ENCODE results near the gene RFPL1. TPM values are rescaled to one million over a fixed set of nuclear protein-coding genes. Genes with fewer than 3 reads are reported as not detected.

RFPL1 gene
- total RNA-seq, 6 experiments from 2014 or later: not detected

GRCh38 chr22:29464581-29464980, 26.2 kb downstream of the RFPL1 start:
- Mint-ChIP-seq H3K36me3 (ENCODE audit: low read depth) (no peaks in the 10 kb centered on the region), H3K4me3 (no peak overlapping the region), H3K9me3 (no peaks in the 10 kb centered on the region), H3K27me3 (ENCODE audit: insufficient read depth) (peaks cover 13% of the 10 kb centered on the region), H3K4me1 (ENCODE audit: low read depth) (no peaks in the 10 kb centered on the region), H3K27ac (no peak overlapping the region)
- TF ChIP-seq CTCF (IDR thresholded peaks at IDR 0.05): no peak
- no peak for DNase-seq

- Mint-ChIP-seq H3K9me3 (no peaks in the 10 kb centered on the region), H3K36me3 (ENCODE audit: low read depth) (no peaks in the 10 kb centered on the region), H3K27ac (no peak overlapping the region), H3K27me3 (ENCODE audit: insufficient read depth) (peaks cover 35% of the 10 kb centered on the region), H3K4me1 (ENCODE audit: low read depth) (no peaks in the 10 kb centered on the region), H3K4me3 (no peak overlapping the region)
- TF ChIP-seq CTCF (IDR thresholded peaks at IDR 0.05): no peak
- no peak for DNase-seq
Measured at GRCh38 chr22:29469755-29470154, 31.4 kb downstream of the RFPL1 start.

- no peaks in the 10 kb centered on the region for H3K4me1 Mint-ChIP-seq (ENCODE audit: low read depth)
- H3K27ac Mint-ChIP-seq: no peak overlapping the region
- peaks cover 35% of the 10 kb centered on the region for H3K27me3 Mint-ChIP-seq (ENCODE audit: insufficient read depth)
- no peak overlapping the region for H3K4me3 Mint-ChIP-seq
- TF ChIP-seq CTCF (IDR thresholded peaks at IDR 0.05): peak; percentile 82
- DNase-seq: no peak
- no peaks in the 10 kb centered on the region for H3K36me3 Mint-ChIP-seq (ENCODE audit: low read depth)
- H3K9me3 Mint-ChIP-seq: no peaks in the 10 kb centered on the region
Measured at GRCh38 chr22:29470159-29470855, 31.9 kb downstream of the RFPL1 start.

- H3K27ac Mint-ChIP-seq: no peak overlapping the region
- H3K9me3 Mint-ChIP-seq: no peaks in the 10 kb centered on the region
- H3K27me3 Mint-ChIP-seq (ENCODE audit: insufficient read depth): peaks cover 39% of the 10 kb centered on the region
- DNase-seq: no peak
- TF ChIP-seq CTCF (IDR thresholded peaks at IDR 0.05): no peak
- H3K36me3 Mint-ChIP-seq (ENCODE audit: low read depth): no peaks in the 10 kb centered on the region
- no peaks in the 10 kb centered on the region for H3K4me1 Mint-ChIP-seq (ENCODE audit: low read depth)
- H3K4me3 Mint-ChIP-seq: no peak overlapping the region
Measured at GRCh38 chr22:29473001-29473400, 34.6 kb downstream of the RFPL1 start.

- H3K4me3 Mint-ChIP-seq: no peak overlapping the region
- no peaks in the 10 kb centered on the region for H3K4me1 Mint-ChIP-seq (ENCODE audit: low read depth)
- no peak for DNase-seq
- H3K27me3 Mint-ChIP-seq (ENCODE audit: insufficient read depth): peaks cover 42% of the 10 kb centered on the region
- TF ChIP-seq CTCF (IDR thresholded peaks at IDR 0.05): no peak
- H3K9me3 Mint-ChIP-seq: peaks cover 4% of the 10 kb centered on the region; the same call in 1 of the 2 replicates
- H3K27ac Mint-ChIP-seq: no peak overlapping the region
- H3K36me3 Mint-ChIP-seq (ENCODE audit: low read depth): no peaks in the 10 kb centered on the region
Measured at GRCh38 chr22:29475550-29475949, 37.2 kb downstream of the RFPL1 start.
